ENCODE measurements around the gene HAUS7.

The HAUS7 gene

DNA sequence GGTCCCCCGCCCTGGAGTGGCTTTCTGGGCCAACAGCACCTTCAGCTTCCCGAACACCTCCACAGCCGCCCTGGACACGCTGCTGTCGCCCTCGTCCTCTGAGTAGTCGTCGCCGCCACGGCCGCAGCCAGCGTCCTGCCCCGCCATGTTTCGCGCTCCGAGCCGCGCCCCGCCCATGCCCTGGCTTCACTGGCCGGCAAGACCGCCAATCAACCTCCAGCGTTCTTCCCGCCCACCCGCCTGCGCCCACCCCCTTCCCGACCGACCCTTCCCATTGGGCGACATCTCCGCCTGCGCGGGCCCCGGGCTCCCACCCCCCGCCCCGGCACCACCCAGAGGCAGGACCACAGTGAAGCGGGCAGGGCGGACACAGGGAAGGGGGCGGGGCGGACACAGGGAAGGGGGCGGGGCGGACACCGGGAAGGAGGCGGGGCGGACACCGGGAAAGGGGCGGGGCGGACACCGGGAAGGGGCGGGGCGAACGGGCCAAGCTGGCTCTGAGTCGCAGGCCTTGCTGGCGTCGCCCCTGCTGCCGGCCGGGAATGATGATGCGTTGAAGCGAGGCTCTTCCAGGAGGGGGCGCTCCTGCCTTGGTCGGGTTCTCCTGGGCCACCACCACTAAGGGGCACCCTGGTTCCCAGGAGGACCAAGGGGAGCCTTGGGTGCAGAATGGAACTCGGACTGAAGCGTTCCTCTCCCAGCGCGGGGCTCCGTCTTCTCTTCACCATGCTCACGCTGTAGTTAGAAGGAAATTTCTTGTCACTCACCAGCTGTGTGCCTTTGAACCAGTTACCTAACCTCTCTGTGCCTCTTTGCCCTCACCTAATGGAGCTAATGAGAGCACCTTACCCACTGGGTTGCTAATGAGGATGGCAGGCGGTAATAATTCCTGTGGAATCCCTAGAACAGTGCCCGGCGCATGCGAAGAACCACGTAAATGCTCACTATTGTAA is at the start of gene HAUS7:
Gene HAUS7 (minus strand): TSS at position 166 of the 953 bp plus-strand sequence. CDS start 19 bp downstream, at position 147.
- peak; percentile 66 to 73 for DNase-seq (ENCODE audit: low read depth in 2 of 2, low spot score in 1 of 2)

DNA sequence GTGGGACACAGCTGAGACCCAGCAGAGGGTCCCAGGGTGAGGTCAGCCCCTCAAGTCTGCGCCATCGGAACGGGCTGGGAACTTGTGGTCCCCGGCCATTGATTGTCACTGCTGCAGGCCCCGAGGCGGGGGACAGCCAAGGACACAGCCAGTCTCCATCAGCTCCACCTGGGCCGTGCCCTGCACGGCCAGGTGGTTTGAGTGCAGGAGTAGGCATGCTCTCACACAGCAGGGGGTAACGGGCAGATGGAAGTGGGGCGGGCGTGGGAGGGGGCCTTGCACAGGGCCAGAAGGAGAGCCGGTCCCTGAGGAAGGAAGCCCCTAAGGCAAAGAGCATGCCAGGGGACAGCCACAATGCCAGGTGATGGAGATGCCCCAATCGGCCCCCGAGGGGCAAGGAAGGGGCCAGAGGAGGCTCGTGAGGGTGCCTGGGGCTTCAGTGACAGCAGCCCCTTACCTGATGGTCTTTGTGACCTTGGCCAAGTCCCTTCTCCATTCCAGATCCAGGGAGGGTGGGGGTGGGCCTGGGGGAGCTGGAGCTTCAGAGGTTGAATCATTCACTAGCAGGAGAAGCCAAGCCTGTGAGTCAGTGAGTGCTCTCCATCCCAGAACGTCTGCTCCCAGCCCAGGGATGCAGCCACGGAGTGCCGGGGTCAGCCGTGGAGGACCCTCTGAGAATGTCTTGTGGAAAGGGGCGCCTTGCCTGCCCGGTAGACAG is 49.4 kb upstream of the HAUS7 start:
- DNase-seq (ENCODE audit: low read depth in 2 of 2, low spot score in 1 of 2) = no peak

DNA sequence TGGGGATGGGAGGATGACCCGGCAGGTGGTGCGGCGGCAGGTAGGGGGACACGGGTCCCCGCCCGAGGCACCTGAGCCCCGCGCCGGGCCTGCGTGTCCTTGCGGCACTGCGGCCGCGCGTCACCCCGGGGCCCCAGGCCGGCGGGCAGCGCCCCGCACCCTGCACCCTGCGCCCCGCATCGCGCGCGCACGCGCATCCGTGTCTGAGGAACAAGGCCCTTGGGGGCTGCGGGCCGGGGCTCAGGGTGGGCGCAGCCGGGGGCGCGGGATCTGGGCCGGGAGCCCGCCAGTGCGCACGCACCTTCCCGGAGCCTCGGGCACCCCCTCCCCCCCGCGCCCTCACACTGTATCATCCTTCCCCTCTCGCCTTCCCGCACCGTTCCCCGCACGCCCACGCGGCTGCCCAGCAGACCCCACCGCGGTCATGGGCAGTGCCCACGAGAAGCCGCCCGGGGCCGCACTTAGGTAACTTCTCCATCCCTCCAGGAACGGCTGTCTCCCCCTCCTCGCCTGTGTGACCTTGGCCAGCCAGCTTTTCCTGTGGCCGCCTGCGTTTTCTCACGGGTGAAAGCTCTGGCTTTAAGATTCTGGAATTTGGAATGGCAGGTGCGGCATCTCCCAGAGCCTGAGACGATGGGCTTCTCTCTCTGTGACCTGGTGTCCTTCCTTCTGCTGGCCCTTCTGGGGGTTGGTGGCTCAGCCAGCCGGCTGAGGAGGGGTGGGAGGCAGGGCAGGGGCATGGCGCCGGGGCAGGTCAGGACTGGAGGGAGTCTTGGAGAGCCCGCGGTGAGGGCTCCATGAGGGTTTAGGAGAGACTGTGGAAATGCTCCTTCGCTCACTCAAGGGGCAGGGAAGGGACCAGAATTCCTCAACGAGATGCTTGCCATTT is 47.8 kb upstream of the HAUS7 start:
- no peak for DNase-seq (ENCODE audit: low read depth in 2 of 2, low spot score in 1 of 2)

DNA sequence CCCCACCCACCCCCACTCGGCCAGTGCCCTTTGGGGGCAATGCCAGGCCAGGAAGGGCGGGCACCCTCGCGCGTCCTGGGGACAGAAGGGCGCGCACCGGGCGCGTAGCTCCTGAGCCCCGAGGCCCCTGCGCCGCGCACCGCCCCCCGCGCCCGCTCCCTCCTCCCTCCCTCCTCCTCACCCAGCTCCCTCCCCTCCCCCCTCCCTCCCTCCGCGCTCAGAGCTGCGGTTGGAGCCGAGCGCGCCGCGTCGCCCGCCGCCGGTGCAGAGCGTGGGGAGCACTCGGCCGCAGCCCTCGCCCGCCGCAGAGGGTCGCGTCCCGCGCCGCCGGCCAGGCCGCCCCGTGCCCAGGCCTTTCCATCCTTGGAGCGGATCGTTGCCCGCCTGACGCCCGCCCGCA is 47.0 kb upstream of the HAUS7 start, which contains the start of gene ATP2B3:
Gene ATP2B3 (plus strand): TSS at position 220 of the 400 bp plus-strand sequence. CDS start 18,606 bp downstream, outside the sequence.
- no peak for DNase-seq (ENCODE audit: low read depth in 2 of 2, low spot score in 1 of 2)

DNA sequence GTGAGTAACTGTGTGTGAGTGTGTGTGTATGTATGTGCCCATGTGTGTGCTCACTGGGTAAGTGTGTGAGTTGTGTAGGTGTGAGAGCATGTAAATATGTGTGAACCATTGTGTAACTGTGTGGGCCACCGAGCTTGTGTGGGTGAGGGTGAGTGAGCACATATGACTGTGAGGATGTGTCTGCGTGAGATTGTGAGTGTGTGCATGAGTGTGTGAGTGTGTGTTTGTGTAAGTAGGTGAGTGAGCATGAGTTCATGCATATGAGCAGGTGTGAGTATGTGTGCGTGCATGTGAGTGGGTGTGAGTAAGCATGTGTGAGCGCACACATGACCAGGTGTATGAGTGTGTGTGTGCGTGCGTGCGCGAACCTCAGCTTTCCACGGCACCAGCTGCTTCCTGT is 45.7 kb upstream of the HAUS7 start:
- no peak for DNase-seq (ENCODE audit: low read depth in 2 of 2, low spot score in 1 of 2)

DNA sequence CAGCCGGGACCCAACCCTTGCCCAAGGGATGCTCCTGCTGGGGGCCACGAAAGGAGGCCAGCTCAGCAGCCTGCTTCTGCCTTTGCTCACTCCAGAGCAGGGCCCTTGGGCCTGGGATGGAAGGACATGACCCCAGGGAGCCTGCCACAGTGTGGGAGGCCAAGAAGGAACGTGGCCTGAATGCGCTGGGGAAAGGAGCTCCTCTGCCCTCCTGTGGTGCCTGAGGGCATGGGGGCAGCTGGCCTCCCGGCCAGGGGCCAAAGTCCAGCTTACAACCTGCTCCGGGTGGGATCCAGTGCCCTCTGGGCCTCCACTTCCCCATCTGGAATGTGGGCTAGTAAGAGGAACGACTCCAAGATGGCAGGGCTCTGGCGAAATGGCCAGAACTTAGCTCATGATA is 45.1 kb upstream of the HAUS7 start:
- DNase-seq (ENCODE audit: low read depth in 2 of 2, low spot score in 1 of 2) = no peak

DNA sequence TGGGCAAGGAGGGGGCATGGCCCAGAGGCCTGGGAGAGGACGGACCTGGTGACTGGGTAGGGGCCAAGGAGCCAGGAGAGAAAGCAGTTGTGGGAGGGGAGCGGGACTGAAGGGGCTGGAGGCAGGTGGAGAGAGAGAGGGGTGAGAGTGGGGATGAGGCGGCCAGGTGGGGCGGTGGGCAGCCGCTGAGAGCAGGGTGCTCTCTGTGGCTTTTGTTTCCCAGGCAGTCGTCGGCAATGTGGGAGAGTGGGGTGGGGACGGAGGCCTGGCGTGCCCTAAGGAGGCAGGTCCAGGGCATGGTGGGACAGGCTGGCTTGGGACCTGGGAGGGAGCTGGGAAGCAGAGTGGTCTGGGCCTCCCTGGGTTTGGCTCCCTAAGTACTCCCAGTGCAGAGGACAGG is 43.9 kb upstream of the HAUS7 start:
- DNase-seq (ENCODE audit: low read depth in 2 of 2, low spot score in 1 of 2) = no peak

DNA sequence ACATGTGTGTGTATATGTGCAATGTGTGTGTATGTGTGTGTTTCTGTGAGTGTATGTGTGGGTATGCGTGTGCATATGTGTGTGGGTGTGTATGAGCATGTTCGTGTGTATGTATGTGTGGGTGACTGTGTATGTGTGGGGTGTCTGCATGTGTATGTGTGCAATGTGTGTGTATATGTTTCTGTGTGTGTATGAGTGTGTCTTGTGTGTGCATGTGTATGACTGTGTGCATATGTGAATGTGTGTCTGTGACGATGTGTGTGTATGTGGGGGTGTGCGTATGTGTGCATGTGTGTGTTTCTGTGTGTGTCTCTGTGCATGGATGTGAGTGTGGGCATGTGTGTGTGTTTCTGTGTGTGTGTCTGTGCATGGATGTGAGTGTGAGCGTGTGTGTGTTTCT is 42.9 kb upstream of the HAUS7 start:
- DNase-seq (ENCODE audit: low read depth in 2 of 2, low spot score in 1 of 2) = no peak

DNA sequence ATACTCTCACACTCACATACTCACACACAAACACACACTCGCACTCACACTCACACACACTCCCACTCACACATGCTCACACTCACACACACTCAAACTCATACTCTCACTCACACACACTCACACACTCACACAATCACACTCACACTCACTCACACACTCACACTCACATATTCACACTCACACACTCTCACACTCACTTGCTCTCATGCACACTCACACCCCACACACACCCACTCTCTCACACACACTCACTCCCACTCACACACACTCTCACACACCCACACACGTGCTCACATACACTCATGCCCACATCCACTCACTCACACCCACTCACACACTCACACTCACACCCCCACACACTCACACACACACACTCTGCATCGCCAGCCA is 42.1 kb upstream of the HAUS7 start:
- DNase-seq (ENCODE audit: low read depth in 2 of 2, low spot score in 1 of 2) = no peak

DNA sequence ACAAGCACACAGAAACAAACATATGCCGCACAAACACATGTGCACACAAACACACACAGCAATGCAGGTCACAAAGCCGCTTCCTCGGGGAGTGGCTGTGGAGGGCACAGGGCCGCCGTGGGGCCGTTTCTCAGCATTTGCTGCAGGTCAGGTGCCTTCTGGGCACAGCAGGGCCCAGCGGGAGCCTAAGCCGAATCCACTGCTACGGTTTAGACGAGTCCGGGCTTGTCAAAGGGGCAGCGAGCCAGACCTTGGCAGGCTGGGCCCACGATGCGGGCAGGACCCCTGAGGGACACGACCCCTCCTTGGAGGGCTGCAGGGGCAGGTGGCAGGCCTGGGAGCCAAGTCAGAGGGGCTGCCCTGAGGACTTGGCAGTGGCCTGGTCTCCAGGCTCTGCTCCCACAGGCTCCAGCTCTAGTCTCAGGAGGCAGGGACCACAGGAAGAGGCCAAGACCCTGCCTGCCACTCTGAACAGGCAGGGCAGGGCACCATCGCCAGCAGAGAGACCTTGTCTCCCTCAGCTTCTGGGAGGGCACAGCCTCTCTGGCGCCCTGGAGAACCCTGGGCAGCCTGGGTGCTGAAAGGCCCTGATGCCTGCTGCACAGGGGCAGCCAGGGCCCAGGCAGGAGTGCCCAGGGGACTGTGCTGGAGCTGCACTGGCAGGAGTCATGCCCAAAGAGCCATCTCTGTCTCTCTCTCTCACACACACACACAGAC is 41.6 kb upstream of the HAUS7 start:
- DNase-seq (ENCODE audit: low read depth in 2 of 2, low spot score in 1 of 2) = no peak

DNA sequence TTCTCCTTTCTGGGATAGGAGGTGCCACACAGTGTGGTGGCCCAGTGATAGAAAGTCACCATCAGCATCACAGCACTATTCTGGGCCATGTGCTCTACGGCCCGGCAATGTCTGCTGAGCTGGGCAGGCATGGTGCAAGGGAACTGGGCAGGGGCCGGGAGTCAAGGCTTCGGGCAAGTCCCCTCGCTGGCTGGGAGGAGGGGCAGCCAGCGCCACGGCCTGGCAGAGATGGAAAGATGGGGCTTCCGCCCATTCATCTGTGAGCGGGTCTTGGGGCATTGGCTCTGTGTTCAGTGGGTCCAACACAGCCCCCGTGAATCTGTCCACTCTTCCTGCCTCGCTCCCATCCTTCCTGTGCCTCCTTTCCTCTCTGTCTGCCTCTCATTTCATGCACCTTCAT is 40.0 kb upstream of the HAUS7 start:
- no peak for DNase-seq (ENCODE audit: low read depth in 2 of 2, low spot score in 1 of 2)

DNA sequence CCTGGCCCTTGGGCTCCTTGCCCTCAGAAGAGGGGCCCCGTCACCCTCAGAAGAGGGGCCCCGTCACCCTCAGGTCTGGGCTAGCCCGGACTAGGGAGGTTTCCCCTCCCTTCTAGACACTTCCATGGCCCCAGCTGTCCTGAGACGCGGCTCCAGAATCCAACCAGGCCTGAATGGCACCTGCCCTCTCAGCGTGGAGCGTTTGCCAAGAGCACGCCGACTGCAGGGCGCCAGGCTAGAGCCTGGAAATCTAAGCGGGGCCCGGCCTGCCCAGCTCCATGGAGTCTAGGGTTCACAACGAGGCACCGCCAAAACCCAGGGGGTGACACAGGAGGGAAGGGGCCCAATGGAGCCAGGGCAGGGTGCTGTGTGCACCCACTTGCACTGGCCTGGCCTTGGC is 39.2 kb upstream of the HAUS7 start:
- no peak for DNase-seq (ENCODE audit: low read depth in 2 of 2, low spot score in 1 of 2)

DNA sequence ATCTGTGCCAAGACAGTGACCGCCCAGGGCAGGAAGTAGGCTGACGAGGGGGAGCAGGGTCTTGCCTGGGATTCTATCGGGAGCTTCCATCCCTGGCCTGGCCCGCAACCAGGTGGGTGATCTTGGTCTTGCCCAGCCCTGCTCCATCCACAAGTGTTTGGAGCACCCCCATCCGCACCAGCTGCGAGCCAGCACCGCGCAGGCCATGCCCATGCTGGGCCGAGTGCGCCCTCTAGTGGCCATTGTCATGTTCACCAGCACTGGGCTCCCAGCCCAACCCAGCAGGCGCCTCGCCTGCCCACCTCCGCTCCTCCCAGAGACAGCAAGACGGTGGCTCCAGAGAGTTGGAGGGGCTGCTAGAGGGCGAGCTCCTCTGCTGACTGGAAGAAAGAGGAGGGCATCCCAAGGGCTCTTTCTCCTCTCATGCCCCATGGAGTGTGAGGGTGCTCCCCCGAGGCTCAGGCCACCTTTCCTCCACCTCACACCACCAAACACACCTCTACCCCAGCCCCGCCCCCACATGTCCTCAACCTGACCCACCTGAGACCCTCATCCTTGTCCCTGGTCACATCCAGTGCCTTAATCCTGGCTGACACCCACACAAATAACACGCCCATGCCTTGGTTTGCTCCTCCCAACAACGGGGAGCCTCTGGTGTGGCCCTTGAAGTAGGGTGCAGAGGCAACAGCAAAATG is 37.3 kb upstream of the HAUS7 start:
- peak; percentile 58 to 69 for DNase-seq (ENCODE audit: low read depth in 2 of 2, low spot score in 1 of 2)

DNA sequence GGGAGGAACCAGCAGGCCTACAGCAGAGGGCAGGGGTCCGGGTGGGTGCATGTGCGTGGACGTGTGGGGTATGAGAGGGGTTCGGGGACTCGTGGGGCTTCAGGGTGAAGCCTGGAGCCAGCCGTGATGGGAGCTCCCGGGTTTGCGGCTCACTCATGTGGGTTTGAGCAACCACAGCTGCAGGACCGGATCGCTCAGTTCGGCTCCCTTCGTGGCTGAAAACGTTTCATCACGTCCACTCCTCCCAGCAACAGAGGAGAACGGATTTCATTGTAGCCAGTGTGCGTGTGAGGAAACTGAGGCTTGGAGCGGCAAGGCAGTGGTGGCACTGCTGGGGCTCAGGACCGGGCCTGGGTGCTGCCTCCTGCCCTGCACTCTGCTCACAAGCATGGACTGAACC is 35.0 kb upstream of the HAUS7 start:
- no peak for DNase-seq (ENCODE audit: low read depth in 2 of 2, low spot score in 1 of 2)

DNA sequence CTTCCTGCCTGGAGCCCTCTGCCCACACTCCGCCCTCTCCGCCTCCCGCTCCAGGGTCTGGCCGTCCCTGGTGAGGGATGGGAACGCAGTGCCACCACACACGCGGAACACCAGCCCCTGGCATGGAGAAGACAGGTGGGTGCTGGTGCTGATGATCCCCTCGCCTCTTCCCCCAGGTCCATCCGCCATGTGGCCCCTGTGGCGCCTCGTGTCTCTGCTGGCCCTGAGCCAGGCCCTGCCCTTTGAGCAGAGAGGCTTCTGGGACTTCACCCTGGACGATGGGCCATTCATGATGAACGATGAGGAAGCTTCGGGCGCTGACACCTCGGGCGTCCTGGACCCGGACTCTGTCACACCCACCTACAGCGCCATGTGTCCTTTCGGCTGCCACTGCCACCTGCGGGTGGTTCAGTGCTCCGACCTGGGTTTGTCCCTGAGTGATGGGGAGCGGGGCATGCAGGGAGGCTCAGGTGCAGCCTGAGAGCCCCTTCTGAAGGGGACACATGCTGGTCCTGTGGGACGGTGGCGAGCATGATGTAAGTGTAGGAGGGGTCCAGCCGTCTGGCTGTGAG is 34.2 kb upstream of the HAUS7 start:
- no peak for DNase-seq (ENCODE audit: low read depth in 2 of 2, low spot score in 1 of 2)

DNA sequence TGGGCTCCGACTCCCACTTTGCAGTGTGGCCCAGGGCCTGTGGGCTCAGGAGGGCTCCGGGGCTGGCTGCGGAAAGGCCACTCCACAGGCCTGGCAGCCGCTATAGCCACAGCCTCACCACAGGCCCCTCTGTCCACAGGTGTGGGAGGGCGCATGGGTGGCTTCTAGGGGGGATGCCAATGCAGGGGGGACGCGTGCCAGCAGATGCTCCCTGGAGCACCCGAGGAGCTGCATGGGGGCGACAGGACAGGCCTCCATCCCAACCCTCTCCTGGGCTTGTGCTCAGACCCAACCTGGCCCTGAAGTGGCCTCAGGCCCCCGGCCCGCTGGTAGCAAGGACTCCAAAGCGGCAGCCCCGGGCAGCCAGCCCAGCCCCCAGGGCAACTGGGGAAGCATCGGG is 32.4 kb upstream of the HAUS7 start:
- DNase-seq (ENCODE audit: low read depth in 2 of 2, low spot score in 1 of 2) = no peak

DNA sequence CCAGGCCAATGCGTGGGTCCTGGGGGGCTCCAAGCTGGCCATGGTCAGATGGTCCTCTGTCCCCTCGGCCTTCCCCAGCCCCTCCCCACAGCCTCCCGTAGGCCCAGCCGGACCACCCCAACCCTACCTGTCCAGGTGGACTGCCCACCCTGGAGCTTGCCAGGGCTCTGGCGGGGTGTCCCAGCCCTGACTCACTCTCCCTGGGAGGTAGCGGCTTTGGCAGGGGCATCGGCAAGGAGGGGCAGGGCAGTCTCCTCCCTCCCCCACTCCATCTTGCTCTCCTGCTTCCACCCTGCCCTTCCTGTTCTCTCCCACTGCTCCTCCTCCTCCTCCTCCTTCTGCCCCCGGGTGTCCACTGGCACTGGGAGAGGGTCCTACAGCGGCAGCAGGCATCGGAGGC is 31.8 kb upstream of the HAUS7 start:
- DNase-seq (ENCODE audit: low read depth in 2 of 2, low spot score in 1 of 2) = no peak

DNA sequence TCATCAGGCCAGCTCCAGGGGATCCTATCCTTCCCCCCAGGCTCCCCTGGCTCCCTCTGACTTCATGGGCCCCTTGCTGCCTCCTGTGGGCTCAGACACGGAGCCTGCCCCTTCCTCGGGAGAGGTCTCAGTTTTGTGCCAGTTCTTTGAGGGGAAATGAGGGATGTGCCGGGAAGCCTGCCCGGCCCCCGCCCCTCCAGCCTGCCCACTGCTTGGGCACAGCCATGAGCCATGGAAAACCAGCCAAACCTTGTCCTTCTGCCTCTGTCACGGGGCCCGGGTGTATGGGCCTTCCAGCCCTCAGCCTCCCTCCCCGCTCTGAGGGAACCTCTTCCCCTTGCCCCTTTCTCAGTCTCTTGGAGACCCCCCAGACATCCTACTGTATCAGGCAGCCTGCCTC is 31.2 kb upstream of the HAUS7 start:
- DNase-seq (ENCODE audit: low read depth in 2 of 2, low spot score in 1 of 2) = no peak

DNA sequence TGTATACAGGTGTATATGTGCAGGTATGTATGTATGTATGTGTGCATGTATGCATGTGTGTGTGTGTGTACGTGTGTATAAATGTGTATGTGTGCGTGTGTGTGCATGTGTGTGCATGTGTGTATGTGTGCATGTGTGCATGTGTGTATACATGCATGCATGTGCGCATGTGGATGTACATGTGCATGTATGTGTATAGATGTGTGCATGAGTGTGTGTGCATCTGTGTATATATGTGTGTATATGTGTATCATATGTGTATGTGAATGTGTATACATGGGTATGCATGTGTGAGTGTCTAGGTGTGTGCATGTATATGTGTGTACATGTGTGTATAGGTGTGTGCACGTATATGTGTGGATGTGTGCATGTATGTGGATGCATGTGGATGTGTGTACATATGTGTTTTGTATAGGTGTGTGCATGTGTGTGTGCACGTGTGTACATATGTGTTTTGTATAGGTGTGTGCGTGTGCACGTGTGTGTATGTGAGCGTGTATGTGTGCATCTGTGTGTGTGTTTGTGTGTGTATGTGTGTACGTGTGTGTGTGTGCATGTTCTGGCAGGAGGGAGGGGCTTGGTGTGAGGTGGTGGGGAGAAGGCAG is 30.4 kb upstream of the HAUS7 start:
- DNase-seq (ENCODE audit: low read depth in 2 of 2, low spot score in 1 of 2) = no peak

Measured in stimulated activated CD8-positive, alpha-beta memory T cell treated with anti-CD3 and anti-CD28 coated beads, Interleukin-4, amount 100 ng/mL, for 4 hours (primary cell).